GM19468 (cell line): Measurements from ENCODE around the gene MAP4K4.

Experiments used
- ATAC-seq: cut with Tn5 transposase; IDR thresholded peaks from one replicate; pipeline ENCODE4 v1.9.1; 2021; ENCODE audit warnings: mild to moderate bottlenecking, moderate library complexity, moderate number of reproducible peaks; ENCODE audit not compliant: unreplicated experiment; ENCODE audit errors: extremely low read depth

Gene MAP4K4

DNA sequence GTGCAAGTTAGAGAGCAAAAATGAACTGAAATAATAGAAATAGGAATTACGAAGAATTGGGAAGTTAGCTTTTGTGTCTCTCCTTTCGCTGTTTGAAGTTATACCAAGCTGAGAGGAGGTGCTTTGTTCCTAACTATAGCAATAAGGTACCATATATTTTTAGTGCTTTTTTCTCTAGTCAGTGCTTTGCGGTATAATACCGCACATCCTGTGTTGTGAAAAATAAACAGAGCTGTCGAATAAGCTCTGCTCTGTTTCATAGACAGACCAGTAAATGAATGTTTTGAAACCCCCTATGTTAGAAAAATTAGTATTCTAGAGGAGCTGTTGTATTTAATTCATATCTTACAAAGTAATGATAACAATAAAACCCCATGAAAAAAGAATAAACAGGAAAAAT is 130.8 kb downstream of the MAP4K4 start:
- no peak for ATAC-seq

DNA sequence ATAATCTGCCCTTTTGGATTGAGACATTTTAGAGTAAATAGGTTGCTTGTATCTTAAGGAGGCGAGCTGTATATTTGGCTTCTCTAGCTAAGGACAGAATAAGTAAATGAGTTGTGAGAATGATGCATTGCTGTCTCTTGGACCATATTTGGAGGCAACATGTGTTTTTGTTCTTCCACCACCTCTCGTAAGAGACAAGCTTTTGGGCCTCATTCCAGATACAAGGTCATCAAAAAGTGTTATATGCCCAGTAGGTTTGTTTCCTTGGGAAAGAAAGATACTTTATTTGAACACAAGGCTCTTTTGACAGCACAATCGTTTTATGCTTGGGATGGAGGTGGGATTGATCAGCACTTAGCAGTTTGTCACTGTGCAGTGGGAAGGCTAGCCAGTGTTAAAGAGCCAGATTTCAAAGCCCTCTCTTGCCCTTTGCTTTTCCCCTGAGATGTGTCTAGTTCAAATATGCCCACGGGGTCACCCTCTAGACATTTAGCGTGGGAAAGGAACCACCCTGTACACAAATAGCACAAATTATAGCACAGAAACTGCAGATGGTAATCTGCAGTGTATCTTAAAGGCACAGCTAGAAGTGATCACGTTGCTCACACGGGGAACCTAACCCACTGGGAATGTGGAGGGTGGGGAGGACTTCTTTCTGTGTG is 131.3 kb downstream of the MAP4K4 start:
- no peak for ATAC-seq

DNA sequence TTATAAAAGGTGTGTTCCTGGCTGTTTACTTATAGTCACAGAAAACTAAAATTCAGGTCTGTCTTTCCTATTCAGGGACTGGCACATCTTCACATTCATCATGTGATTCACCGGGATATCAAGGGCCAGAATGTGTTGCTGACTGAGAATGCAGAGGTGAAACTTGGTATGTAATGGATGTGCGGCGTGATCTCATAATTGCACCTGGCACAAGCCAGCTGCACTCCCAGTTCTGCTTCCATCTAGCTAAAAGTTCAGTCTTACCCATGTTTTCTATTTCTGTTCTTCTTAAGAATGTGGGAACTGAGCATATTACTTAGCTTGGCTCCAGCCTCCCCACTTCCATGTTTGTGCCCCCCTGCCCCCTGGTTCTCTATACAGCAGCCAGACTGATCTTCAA is 131.9 kb downstream of the MAP4K4 start:
- ATAC-seq: no peak

DNA sequence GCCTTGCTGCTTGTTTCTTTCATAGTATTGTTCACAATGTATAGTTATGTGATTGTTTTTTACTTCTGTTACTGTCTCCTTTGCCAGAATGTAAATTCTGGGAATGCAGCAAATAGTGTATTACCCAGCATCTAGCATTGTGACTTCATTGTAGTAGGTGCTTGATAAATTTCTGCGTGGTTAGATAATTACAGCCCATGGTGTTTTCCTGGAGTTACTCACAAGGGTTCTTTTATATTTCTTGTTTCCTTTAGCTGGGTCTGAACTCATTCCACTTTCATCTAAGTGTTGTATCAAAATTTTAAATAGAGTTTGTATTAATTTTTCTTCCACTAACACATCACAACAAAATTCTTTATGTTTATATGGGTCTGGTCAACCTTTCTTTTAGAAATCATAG is 132.6 kb downstream of the MAP4K4 start:
- no peak for ATAC-seq

DNA sequence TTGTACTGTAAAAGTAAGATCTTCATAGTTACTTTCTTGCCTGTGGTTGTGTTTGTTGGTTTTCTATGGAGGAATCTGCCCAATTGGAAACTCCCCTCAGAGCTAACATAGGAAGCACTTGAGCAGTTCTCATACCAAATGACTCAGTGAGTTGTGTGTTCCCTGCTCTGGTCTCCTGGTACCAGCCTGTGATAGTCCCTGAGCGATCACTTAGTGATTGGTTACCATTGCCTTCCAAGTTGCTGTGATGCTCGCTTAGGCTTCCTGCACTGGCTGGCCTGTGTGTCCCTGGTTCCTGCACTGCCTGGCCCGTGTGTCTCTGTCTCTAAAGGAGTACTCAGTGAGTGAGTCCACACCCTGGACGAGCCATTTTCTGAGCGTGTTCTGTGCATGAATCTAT is 133.0 kb downstream of the MAP4K4 start:
- ATAC-seq: no peak

DNA sequence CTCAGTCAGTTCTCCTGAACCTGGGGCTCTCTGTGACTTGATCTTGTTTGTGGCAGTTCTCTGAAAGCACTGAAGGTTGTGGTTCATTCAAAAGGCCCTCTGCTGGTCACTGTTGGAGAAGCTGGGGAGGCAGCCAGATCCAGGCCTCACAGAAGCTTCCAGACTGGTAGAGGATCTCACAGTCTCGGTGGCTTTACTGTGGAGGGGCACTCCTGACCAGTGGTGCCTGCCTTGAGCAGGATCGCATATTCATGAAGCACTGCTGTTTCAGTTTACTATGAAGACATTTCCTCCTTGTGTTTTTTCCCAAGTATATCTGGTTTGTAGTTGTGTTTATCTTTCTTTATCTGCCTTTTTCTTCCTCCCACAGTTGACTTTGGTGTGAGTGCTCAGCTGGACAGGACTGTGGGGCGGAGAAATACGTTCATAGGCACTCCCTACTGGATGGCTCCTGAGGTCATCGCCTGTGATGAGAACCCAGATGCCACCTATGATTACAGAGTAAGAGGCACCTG is 133.9 kb downstream of the MAP4K4 start:
- no peak for ATAC-seq

DNA sequence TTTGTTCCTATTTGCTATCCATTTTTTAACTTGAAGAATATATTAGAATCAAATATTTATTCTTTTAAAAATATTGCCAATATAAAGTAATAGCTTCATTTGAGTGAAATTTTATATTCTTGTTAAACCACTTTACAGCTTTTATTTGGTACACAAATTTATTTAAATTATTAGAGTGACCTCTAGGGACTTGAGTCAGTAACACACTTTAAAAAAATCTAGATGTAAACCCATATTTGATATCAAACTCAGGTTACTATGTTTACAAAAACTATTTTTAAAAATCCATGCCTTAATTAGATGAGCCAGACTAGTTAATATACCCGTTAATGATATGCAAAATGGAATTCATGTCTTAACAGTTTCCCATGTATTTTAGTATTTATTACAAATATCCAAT is 134.6 kb downstream of the MAP4K4 start:
- ATAC-seq: no peak

DNA sequence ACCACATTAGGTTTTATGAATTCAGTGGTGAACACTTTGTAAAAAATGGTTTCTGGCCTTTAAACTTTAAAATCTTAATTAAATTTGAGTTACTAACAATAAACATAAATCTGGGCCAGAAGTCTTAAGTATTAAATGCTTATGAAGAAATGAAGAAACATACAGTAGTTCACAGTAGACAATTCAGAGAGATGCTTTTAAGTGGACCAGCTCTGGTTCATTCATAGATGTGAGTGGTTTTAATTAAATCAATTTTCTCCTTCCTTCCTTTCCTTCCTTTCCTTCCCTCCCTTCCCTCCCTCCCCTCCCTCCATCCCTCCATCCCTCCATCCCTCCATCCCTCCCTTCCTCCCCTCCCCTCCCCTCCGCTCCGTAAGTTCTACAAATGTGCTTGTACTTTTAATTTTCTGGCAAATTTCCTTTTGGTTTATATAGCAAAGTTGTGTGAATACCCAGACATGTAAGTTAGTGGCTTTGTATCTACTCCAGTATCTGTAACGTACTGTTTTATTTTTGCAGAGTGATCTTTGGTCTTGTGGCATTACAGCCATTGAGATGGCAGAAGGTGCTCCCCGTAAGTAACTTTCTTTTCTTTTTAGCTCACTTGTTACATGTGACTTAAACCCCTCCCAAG is 136.5 kb downstream of the MAP4K4 start:
- no peak for ATAC-seq

DNA sequence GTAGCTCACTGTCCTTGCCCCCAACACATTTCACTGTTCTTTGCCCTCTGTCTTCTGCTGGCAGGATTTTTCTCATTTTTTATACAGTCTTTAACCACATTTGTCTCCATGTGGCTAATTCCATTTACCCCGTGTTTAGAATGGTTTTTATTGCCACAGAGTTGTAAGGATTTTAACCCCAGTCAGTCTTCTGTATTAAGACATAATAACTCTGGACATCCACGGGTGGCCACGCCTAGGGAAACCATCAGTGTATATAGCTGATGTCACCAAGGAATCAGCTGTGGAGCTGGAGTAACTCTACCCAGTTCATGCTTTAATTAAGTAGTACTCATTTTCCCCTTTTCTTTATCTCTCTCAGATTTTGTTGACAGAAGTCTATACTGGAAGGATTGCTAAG is 139.8 kb downstream of the MAP4K4 start:
- no peak for ATAC-seq

DNA sequence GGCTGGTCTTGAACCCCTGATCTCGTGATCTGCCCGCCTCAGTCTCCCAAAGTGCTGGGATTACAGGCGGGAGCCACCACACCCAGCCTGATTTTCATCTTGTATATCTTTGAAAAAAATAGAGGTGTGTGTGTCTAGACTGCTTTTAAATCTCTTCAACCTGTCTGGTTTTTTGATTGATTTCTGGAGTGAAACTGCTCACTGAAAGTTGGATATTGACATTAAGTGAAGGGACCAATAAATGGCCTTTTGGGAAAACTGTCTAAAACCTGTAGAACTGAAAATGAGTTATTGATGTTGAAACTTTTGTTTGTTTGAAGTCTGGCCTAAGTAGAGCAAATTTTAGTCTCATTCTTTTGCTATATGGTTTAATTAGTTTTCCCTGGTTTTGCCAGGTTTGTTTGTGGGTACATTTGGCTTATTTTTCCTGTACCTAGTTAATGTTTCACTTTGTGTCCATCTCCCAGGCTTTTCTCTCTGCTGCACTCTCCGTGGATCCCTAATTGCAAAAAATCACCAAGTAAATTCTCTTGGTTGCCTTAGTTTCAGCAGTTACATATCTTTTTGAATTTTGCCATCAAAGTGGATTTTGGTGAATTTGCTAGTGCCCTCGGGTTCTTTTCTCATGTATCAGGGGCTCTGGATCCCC is 144.3 kb downstream of the MAP4K4 start:
- no peak for ATAC-seq

DNA sequence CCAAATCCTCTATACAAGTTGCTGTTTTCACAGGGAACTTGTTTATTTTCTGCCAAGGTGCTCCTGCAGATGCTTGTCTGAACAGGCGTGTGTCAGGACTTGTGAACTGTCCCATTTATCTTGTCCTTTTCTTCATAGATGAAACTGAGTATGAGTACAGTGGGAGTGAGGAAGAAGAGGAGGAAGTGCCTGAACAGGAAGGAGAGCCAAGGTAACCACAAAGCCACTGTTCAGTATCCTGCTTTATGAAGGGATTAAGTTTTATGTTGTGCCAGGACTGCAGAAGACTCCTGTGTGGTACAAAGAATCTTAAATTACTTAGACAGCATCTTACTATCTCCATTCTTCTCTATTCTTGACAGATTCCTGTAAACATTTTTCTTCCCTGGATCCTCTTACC is 145.0 kb downstream of the MAP4K4 start:
- ATAC-seq: no peak

DNA sequence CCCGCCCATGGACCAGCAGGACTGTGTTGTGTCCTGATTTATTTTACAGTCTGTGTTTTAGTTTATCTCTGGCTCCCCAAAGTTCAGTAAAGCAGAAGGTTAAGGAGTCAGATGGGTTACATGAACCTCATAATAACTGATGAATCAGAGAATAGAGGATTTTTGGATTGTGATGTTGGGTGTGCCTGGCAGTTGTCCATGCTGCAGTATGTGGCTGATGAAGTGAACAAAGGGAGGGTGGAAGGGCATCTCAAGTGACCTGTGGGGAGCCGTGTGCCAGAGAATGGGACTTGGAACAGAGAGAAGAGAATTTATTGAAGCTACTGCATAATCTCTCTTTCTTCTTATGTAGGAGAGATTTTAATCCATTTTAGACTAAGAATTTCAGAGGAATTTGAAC is 145.5 kb downstream of the MAP4K4 start:
- no peak for ATAC-seq

DNA sequence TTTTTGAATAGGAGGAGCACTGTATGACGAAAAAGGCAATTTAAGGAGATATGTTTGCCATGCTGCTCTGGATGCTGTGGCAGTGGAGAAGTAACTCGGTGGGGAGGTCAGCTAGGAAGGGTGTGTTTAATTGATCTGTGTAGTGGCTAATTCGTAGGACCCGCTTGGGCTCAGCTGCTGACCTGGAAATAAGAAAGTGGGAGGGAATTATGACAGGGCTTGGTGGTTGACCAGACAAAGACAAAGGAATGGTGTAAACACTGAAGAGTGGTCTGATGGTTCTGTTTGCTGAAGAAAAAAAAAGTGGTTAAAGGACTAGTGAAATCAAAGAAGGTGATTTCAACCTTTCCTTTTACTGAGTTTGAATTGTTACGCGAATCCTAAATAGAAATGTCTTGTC is 146.0 kb downstream of the MAP4K4 start:
- ATAC-seq: no peak

DNA sequence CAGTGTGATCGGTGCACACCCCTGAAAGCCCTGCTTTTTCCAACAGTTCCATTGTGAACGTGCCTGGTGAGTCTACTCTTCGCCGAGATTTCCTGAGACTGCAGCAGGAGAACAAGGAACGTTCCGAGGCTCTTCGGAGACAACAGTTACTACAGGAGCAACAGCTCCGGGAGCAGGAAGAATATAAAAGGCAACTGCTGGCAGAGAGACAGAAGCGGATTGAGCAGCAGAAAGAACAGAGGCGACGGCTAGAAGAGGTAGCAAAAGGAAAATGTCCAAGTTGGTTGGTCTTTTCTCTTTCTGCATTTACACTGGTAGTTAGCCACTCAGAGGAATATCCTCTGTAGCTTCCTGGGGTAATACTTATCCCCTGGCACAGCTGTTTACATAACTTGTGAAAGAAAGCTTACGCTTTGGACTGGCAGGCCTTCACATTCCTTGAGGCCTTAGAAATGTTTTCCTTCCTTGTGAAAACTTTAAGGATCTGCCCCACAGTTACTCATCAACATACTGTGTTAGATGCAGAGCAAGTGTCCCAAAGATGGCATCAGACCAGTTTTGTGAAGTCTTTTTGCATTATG is 146.6 kb downstream of the MAP4K4 start:
- no peak for ATAC-seq

DNA sequence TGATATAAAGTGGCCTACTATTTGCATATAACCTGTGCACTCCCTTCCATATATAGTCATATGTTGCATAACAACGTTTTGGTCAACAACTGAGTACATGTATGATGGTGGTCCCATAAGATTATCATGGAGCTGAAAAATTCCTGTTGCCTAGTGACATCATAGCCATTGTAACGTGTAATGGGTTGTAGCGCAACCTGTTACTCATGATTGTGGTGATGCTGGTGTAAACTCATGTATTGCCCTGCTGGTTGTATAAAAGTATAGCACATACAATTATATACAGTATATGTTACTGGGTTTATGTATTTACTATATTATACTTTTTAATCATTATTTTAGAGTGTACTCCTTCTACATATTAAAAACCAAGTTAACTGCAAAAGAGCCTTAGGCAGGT is 149.5 kb downstream of the MAP4K4 start:
- ATAC-seq: no peak

DNA sequence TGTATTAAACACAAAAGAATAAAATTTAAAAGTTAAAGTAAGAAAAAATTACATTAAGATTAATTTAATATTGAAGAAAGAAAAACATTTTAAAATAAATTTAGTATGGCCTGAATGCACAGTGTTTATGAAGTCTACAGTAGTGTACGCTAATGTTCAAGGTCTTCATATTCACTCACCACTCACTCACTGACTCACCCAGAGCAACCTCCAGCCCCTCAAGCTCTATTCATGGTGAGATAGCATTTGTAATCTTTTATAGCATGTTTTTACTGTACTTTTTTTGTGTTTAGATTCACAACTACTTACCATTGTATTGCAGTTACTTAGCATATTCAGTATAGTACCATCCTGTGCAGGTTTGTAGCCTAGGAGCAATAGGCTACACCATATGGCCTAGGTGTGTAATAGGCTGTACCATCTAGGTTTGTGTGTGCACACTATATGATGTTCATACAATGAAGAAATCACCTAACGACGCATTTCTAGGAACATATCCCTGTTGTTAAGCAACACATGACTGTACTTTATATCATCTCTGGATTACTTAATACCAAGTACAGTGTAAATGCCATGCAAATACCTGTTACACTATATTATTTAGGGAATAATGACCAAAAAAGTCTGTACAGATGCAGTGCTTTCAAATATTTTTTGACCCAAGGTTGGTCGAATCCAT is 150.3 kb downstream of the MAP4K4 start:
- no peak for ATAC-seq

DNA sequence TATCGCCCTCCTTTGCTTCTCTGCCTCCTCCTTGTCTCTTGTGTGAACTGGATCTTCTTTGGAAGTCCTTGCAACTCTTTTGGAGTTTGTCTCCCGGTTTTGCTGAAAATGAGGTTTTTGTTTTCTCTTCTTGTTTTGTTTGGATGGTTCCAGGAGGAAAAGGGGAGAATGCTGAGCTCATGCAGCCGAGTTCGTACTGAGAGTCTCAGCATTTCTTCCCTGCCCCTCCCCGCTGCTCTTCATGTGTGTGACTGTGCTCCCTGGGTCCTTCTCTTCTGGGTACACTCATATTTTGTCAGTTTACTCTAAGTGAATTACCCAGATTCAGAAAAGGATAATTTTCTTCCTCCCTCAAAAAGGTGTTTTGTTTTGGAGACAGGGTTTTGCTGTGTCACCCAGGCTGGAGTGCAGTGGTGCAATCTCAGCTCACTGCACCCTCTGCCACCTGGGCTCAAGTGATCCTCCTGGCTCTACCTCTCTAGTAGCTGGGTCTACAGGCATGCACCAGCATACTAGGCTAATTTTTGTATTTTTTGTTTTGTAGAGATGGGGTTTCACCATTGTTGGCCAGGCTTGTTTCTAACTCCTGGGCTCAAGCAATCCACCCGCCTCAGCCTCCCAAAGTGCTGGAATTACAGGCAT is 151.4 kb downstream of the MAP4K4 start:
- ATAC-seq: no peak

DNA sequence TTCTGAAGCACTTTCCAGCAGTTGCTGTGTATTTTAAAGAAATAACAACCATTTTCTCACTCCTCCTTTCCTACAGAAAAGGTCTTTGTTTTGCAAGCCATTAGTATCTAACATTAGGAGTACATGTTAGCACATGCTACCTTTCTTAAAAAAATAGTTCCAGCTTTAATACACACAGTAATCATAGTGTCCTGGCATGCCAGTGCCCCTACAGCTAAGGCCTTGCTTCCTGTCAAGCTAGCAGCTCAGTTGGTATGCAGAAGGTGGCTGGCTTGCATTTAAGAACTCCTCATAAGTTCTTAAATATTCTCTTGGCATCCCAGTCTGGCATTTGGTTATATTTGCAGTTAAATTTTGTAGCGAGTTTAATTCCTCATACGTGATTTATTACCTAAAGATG is 152.9 kb downstream of the MAP4K4 start:
- no peak for ATAC-seq

DNA sequence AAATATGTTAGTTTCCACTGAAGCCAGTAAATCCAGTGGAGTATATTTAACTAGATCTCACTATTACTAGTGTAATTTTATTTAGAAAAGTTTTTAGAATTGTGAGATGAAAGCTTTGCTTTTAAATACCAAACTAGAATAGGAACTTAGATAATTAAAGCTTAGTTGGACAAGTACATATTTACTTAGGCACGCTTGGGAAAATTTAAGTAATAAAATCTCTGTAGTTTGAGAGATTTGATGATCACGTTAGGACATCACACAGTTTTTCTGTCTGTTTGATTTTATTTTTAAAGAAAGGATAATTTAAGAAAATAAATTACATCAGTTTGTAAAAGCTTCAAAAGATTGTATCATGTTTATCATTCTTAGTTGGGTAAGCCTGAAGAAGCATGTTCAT is 153.5 kb downstream of the MAP4K4 start:
- no peak for ATAC-seq

DNA sequence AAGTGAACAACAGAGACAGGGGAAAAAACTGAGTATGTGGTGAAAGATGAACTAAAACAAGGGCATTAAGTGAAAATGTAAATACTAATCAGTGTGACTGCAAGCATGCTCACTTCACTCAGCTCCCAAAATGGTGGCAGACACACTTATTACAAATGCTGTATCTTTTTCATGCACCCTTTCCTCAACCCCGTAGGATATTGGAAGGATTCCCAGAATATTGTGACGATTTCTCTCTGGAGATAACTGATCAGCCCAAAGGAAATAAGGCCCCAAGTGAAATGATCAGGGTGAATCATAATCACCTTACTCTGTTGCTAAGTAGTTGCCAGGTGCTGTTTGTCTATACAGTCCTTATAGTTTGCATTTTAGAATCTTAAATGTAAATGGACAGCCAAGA is 155.3 kb downstream of the MAP4K4 start:
- ATAC-seq: no peak
